HG03280 (cell line): ENCODE measurements around the gene NSMCE1.

ENCODE experiments used
- ATAC-seq: cut with Tn5 transposase; IDR thresholded peaks from one replicate; pipeline ENCODE4 v1.9.1; 2021; ENCODE audit warnings: mild to moderate bottlenecking, moderate library complexity; ENCODE audit not compliant: unreplicated experiment

The NSMCE1 gene

GRCh38 chr16:27232901-27233625 is 35.5 kb downstream of the NSMCE1 start:
- ATAC-seq: no peak

GRCh38 chr16:27232061-27232900 is 36.3 kb downstream of the NSMCE1 start:
- no peak for ATAC-seq

DNA sequence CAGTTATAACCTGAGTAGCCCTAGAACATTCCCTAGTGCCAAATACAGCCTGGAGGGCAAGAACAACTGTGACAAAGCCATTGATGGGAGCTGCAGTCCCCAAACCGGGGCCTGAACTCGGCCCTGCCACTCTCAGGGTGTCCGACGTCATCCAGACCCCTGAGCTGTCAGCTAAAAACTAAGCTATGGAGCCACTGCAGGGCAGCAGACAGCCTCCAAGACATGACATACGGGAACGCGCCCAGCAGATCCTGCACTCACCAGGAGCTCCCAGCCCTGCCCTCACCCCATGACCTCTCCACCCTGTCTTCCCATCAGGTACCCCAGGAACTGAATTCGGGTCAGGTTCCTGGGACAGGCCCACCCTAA is 36.9 kb downstream of the NSMCE1 start:
- ATAC-seq: no peak

- ATAC-seq: no peak
Observed at GRCh38 chr16:27230562-27231001, 38.0 kb downstream of the NSMCE1 start.

DNA sequence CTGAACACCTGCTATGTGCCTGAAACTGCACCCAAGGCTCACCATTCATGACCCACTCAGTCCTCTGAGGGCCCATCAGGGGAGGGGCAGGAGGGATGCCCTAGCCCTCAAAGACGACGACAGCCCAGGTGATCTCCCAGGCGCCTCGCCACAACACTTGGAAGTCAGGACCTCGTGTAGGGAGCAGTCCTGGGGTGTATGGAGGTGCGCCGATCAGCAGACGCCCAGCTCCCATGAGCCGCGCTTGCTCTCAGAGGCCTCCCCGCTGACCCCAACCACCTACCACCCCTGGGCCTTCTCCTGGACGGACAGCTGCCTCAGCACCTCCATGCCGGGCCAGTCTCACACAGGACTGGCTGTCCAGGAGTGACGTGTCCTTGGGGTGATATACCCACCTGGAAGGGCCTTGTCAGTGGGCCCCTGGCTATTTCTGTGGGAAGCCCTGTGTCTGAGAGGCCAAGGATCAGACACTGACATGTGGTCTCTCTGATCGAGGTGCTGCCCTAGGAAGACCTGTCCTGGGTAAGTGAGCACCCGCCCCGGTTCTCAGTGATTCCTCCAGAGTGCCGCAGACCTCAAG is 38.6 kb downstream of the NSMCE1 start:
- no peak for ATAC-seq

- no peak for ATAC-seq
Observed at GRCh38 chr16:27228621-27229501, 39.7 kb downstream of the NSMCE1 start.

GRCh38 chr16:27228045-27228444 is 40.5 kb downstream of the NSMCE1 start:
- no peak for ATAC-seq

DNA sequence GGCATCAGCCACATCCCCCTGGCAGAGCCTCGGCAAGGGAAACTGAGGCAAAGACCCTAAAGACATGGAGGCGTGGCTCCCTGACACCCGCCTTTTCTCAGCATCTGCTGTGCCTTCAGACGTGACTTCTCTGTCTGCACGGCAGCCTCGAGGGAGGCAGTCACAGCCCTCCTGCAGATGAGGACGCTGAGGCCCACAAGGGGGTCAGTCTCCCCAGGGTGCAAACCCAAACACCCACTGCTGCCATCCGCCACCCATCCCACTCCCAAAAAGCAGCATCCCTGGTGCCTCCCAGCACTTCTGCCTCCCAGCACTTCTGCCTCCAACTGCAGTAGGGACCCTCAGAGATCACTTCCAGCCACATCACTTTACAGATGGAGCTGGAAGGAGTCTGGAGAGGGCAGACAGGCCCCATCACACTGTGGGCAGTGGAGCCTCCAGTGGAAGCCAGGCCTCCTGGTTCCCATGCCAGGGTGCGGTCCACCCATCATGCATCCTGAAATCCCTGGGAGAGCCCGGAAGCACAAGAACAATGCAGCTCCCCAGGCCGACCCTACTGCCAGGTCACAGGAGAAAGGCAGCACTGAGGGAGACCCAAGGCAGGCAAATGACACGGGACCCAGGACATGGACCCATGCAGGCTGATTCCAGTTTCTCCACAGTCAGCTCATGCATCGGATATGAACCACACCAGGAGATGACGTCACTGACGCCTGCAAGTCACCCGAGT is 41.4 kb downstream of the NSMCE1 start:
- ATAC-seq: no peak

GRCh38 chr16:27226476-27226875 is 42.1 kb downstream of the NSMCE1 start:
- no peak for ATAC-seq

GRCh38 chr16:27225536-27226360 is 42.8 kb downstream of the NSMCE1 start:
- ATAC-seq: no peak

DNA sequence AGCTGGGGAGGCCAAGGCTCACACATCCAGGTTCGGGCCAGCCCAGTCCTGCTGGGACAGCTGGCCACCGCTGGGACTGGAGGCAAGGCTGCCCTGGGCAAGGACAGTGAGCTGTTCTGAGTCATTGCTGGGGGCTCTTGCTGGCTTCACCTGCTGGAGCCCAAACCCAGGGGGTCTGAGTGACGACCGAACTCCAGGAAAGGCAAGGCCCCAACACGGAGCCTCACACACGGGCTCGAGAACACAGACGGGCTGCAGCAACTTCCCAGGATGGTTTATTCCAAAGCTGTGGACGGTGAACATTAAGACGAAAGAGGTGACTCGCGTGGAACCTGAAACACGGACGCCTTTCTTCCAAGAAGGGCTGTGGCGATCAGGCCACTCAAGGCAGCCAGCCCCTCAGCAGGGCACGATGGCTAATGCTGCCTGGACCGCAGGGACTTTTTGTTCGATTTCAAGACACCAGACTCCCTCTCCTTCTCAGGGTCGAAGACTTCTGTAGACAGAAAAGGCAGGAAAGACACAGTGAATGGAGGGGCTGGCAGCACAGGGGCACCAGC is 43.8 kb downstream of the NSMCE1 start:
- ATAC-seq: no peak

DNA sequence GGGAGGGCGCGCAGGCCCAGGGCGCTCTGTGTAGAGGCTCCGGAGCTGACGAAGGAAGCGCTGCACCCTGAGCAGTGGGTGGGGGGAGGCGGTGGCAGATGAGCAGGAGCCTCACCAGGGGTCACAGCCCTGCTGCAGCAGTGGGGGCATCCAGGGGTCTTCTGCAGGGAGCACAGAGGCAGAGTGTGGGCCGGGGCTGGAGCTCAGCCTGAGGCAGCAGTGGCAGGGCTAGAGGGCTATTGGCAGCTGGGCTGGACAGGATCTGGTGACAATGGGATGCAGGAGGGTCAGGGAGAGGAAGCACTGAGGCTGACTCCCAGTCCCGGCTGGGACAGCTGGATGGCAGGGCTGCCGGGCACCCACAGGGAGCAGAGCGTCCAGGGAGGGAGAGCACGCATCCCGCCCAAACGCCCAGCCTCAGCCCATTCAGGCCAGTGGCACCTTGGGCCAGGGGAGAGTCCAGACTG is 44.3 kb downstream of the NSMCE1 start:
- no peak for ATAC-seq

GRCh38 chr16:27223701-27224100 is 44.9 kb downstream of the NSMCE1 start:
- ATAC-seq: no peak

GRCh38 chr16:27223226-27223610 is 45.4 kb downstream of the NSMCE1 start:
- no peak for ATAC-seq

DNA sequence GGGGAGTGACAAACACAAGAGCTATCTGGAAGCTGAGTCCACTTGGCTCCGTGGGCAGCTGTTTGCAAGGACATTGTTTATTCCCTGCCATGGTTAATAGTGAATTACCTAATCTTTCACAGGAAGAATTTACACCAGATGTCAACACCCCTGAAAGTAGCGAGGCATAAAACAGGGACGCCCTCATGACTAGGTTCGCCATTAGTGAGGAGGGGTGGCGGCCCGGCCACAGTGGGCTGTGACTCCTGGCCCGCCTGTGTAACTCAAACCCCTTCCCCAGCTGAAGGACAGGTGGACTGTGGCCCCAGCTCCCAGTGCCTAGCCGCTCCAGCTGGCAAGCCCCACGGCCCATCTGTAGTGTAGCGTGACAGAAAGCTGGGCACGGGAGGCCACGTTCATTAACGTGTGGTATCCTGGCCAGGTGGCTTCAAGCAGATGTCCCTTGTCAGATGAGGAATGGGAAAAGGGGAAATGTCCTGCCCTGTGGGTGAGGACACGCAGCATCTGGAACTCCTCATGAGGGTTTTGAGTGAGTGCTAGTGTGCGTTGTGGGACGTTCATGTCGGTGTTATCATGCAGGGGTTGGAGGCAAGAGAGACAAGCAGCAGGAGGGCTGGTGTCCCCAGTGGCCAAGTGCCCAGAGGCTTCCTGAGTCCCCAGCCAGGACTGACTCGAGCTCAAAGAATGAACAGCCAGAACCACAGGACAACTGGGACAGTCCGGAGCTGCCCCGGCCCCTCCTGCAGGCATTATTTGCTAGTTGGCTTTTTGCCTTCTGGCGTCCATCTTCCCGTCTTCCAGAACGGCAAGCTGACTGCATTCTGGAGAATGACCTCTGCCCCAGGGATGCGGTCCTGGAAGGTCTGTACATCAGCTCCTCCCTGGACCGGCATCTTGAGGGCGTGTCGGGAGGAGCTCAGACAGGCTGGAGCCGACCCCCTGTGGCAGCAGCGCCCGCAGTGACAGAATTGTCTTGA is 46.0 kb downstream of the NSMCE1 start:
- no peak for ATAC-seq

DNA sequence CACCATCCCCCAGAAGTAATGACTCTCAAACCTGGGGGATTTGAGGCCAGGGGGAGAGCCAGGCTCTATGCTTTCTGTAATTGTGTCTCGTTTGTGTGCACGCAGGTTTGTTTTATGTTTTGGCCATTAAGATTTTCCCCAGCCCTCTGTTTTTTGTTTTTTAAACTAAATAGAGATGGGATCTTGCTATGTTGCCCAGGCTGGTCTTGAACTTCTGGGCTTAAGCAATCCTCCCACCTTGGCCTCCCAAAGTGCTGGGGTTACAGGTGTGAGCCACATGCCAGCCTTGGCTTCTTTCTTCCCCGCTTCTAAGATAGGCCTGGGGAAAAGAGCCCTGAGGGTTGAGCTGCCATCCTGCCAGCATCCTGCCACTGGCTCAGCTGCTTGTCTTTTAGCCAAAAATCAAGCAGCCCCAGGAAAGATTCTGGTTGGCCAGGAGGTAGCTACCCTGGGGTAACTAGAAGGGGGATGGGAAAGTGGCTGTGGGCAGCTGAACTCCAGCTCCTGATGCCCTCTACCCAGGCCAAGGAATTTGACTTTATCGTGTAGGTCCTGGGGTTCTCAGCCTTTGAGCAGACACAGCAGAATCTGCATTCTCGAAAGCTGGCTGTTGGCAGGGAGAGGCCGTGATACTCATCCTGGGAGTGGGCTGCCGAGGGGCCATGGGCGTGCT is 46.9 kb downstream of the NSMCE1 start:
- no peak for ATAC-seq

- no peak for ATAC-seq
Observed at GRCh38 chr16:27220991-27221390, 47.6 kb downstream of the NSMCE1 start.
